NCI-H345 treated with DMSO at 0.1 percent for 48 hours (cell line): Measurements from ENCODE around the gene BCAN.
A peak's percentile ranks its signal among the peaks of the same experiment; 100 is the strongest.
"Not testable (repeated sequence)": the region's sequence is repeated elsewhere in the genome, so short reads cannot be mapped to it uniquely, and the experiment has no call there.

ENCODE experiments used
- DNase-seq: peaks from one replicate; lab custom pipeline; 2025; ENCODE audit not compliant: unreplicated experiment; lab: John Stamatoyannopoulos, UW

BCAN gene, protein sequence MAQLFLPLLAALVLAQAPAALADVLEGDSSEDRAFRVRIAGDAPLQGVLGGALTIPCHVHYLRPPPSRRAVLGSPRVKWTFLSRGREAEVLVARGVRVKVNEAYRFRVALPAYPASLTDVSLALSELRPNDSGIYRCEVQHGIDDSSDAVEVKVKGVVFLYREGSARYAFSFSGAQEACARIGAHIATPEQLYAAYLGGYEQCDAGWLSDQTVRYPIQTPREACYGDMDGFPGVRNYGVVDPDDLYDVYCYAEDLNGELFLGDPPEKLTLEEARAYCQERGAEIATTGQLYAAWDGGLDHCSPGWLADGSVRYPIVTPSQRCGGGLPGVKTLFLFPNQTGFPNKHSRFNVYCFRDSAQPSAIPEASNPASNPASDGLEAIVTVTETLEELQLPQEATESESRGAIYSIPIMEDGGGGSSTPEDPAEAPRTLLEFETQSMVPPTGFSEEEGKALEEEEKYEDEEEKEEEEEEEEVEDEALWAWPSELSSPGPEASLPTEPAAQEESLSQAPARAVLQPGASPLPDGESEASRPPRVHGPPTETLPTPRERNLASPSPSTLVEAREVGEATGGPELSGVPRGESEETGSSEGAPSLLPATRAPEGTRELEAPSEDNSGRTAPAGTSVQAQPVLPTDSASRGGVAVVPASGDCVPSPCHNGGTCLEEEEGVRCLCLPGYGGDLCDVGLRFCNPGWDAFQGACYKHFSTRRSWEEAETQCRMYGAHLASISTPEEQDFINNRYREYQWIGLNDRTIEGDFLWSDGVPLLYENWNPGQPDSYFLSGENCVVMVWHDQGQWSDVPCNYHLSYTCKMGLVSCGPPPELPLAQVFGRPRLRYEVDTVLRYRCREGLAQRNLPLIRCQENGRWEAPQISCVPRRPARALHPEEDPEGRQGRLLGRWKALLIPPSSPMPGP

DNA sequence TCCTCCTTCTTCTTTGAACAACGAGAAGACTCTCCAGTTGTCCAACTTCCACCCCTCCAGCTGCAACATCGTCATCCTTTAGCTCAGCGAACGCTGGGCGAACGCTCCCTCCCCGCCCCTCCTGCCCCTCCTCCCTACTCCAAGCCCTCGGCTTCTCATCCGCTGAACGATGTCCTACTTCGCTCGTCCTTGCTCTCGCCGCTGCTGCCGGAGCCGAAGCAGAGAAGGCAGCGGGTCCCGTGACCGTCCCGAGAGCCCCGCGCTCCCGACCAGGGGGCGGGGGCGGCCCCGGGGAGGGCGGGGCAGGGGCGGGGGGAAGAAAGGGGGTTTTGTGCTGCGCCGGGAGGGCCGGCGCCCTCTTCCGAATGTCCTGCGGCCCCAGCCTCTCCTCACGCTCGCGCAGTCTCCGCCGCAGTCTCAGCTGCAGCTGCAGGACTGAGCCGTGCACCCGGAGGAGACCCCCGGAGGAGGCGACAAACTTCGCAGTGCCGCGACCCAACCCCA is at the start of gene BCAN:
TSS of gene BCAN (plus strand) at position 357 of the 504 bp plus-strand sequence. CDS start 3,938 bp downstream, outside the sequence.
- DNase-seq: no peak

DNA sequence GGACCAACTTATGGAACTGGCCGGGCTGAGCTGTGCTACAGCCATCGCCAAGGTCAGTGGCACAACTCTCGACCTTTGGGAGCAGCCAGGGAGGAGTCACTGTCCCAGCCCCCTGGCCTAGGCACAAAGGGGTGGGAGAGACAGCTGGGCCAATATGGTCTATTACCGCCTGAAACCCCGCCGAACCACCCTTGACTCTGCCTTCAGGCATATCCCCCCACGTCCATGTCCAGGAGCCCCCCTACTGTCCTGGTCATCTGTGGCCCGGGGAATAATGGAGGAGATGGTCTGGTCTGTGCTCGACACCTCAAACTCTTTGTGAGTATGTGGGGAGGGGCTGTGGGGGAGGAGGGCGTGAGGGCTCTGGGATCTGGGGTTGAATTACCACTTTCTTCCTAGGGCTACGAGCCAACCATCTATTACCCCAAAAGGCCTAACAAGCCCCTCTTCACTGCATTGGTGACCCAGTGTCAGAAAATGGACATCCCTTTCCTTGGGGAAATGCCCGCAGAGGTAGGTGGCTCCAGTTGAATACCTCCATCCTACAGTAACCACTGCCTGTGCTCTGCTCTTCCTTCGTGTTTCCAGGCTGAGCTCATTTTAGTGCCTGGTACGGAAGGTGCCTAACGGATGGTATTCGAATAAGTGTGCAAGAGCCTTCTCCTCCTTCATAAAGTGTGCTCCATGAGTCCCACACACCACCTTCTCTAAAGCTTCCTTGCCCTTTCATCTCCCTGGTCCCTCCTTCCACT is 49.6 kb upstream of the BCAN start:
- DNase-seq: no peak

DNA sequence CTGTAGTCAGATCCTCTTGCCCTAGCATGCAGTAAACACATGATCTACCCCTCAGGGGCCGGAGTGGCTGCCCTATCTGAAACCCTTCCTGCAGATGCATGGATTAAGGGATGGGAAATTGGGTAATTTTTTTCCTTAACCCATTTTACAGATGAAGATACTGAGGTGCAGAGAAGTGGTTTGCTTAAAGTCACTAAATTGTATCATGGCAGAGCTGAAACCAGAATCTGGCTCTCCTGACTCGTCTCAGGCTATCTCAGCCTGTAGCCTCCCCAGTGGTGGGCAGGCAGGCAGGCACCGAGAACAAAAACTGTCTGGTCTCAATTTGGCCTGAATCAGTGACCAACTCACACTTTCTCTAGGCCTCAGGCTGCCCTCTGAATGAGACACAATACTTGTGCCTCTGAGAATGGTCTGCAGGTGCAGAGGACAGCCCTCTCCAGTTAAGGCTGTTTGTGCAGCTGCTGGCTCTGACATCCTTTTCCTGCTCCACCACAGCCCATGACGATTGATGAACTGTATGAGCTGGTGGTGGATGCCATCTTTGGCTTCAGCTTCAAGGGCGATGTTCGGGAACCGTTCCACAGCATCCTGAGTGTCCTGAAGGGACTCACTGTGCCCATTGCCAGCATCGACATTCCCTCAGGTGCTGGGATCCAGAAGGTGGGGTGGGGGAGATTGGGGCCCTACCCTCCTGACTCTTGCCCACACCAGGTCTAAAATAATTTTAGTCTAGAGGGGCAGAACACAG is 48.8 kb upstream of the BCAN start:
- no peak for DNase-seq

DNA sequence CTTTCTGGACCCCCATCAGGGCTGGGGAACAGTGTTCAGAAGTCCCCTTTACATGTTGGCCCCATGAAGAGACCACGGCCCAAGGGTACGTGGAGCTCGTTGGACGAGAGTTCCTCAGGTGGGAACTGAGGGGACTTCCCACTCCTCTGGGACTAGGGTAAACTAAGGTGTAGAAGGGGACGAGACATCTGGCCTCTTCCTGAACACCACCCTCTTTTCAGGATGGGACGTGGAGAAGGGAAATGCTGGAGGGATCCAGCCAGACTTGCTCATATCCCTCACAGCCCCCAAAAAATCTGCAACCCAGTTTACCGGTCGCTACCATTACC is 48.3 kb upstream of the BCAN start:
- no peak for DNase-seq

DNA sequence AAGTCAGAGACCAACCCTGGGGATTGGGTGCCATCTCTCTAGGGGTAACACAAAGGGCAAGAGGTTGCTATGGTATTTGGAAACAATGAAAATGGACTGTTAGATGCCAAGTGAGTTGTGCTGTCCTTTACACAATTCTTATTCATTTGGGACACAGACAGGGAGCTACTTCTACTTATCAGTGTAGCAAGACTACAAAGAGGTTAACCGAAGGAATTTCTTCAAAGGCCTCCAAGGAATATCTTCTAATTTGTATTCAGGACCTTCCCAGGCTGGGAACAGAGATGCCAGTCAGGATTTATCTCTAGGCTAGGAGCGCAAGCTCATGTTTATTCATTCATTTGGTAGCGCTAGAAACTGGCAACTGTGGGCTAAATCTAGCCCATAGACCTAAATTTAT is 47.7 kb upstream of the BCAN start:
- no peak for DNase-seq

DNA sequence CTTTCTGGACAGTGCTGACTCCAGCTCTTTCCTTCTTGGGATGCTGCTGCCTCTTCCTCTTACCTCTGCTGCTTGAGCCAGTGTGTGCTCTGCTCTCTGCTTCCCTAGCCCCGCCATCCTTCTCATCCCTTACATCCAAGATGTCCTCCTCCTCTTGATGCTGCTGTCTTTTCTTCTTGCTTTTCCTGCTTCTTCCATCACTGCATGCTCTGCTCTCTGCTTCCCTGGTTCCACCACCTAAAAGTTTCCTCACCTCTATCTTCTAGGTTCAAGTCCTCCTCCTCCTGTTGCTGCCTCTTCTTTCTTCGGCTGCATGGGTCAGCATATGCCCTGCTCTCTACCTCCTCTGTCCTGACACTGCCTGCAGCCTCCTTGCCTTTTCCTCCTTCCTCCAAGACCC is 46.9 kb upstream of the BCAN start:
- DNase-seq: no peak

DNA sequence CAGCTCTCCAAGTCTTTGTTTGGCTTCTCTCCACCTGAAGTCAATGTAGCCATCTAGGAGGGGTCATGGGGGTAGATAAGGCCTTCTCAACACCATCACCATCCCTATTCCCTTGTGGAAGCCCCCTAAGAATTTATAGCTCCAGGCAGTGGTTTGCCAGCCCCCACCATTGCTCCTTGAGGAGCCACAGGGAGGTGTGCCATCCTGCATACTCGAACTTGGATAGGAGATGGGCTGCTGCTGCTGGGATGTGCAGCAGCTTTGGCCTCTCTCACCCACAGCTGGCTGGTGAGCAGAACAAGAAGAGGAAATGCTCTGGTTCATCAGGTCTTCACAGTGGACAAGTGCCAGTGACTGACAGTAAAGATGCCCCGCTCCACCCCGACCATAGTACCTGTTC is 45.5 kb upstream of the BCAN start:
- no peak for DNase-seq

DNA sequence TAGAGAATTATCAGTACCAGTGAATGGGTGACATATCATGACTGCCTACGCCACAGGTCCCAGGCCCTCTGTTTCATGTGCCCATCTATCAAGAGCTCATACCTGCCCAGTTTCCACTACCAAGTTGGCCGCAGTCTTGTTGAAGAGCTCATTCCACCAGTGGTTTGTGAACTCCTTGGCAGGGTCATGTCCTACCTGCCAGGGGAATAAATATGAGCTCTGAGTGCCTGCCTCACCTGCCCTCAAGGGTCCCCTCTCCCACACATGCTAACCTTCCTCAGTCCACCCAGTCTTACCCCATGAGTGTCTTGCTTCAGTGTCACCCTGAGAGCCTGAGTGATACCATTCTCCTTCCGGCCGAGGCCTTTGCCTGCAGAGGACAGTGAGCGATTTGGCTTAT is 43.8 kb upstream of the BCAN start:
- no peak for DNase-seq

DNA sequence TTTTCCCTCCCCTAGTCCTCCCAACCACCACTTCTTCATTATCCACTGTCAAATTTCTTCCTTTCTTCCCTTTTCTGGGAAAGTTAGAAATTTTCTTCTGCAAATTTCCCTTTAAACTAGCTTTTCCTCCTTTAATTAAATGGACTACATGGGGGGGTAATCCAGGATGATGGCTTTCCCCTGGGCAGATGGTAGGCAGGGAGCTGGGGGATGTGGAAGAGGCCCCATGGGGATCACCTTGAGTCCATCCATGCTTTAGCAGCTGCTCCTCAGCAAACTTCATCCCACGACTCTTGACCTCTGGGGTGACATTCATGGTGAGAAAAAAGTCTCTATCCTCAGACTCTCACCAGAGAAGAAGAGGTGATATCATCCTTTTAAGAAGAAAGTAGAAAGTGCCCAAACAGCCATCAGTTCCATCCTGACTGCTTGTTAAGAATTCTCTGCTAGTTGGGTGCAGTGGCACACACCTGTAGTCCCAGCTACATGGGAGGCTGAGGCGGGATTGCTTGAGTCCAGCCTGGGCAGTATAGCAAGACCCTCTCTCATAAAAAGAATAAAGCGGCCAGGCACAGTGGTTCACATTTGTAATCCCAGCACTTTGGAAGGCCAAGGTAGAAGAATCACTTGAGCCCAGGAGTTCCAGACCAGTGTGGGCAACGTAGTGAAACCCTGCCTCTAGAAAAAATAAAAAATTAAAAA is 43.0 kb upstream of the BCAN start:
- DNase-seq: no peak

DNA sequence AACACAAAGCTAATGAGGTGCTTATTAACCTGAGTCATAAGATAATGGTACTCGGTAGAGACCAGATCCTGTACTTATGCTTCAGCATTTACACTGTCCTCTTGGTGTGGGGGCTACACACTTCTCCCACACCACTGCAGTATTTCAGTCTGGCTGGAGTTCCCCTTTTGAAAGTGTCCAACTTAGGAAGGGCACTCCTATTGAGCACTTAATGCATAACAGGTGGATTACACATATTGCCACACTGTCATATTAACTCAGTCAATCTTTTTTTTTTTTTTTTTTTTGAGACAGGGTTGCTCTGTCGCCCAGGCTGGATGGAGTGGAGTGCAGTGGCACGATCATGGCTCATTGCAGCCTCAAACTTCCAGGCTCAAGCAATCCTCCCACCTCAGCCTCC is 42.1 kb upstream of the BCAN start:
- DNase-seq: no peak

DNA sequence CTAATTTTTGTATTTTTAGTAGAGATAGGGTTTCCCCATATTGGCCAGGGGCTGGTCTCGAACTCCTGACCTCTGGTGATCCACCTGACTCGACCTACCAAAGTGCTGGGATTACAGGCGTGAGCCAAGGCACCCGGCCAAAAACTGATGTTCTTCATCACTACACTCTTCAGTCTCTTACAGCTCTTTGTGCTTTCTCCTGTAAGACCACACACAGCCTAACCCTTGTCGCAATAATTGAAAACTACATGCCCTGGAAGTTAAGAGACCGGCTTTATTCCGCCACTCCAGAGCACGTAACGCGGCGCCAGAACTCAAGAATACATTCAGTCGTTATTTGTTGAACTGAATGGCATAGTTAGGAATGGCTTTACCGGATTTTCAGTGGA is 41.2 kb upstream of the BCAN start:
- DNase-seq: no peak

DNA sequence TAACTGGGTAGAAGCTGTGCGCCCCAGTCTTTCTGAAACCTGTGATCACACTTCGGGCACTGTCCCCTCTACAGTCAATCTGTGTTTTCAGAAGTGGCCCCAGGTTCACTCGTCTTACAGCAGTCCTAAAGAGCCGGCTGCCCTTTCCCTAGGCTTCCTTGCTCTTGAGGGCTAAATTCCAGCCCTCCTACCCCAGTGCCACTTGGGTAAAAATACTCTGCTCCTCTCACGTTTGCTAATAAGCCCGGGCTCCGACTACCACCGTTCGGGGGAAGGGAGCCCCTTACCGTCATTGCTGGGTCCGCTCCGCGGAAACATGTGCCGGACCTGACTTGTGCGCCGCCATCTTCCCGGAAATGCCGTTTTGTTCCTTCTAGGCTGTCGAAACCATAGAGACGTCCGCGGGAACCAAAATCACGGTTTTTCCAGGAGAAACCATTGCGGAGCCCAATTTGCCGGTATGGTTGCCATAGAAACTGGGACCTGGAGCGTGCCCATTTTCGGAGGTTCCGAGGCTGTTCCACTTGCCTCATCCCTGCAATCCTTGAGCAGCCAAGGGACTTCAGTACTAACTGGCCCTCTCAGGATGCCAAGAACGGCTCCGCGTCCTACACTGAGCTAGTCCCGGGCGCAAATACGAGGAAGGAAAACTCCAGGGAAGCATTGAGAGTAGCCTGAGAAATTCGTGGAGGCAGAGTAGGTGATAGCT is 40.6 kb upstream of the BCAN start, which contains the start of gene GPATCH4:
TSS of gene GPATCH4 (minus strand) at position 358 of the 709 bp plus-strand sequence.
- DNase-seq: peak; percentile 80

DNA sequence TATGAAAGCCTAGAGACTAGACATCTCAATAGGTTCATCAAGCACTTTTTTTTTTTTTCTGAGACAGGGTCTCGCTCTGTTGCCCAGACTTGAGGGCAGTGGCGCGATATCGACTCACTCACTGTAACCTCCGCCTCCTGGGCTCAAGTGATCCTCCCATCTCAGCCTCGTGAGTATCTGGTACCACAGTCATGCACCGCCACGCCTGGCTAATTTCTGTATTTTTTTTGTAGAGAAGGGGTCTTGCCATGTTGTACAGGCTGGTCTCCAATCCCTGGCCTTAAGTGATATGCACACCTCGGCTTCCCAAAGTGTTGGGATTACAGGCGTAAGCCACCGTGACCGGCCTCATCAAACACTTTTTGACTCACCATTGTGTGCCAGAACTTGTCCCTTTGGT is 40.0 kb upstream of the BCAN start:
- DNase-seq: no peak

DNA sequence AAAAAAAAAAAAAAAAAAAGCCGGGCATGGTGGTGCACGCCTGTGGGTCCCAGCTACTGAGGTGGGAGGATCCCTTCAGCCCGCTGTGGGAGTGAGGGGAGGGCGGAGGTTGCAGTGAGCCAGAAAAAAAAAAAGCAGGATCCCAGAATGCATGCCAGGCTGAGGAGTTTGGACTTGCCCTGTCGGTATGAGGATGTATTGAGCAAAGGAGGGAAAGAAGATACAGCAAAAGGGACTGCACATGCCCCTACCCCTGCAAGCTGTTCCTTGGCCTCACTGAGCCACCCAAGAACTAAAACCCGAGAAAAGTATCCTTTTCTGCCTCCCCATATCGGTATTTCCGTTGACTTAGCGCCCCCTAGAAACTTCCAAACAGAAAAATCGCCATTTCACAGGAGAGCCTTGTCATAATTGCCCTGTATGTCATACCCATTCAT is 39.3 kb upstream of the BCAN start:
- DNase-seq: no peak

DNA sequence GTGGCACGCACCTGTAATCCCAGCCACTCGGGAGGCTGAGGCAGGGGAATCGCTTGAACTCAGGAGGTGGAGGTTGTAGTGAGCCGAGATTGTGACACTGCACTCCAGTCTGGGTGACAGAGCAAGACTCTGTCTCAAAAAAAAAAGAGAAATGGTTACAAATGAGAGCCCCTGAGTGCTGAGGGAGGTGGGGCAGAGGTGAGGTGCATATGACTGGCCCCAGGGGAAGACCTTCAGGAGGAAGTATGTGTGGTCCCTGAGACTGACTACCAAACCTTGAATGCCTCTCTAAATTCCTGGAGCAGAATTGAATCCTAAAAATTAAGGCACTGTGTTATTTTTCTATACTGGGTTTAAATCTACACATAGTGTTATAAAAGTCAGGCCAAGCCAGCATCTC is 34.6 kb upstream of the BCAN start:
- not testable (repeated sequence) for DNase-seq

DNA sequence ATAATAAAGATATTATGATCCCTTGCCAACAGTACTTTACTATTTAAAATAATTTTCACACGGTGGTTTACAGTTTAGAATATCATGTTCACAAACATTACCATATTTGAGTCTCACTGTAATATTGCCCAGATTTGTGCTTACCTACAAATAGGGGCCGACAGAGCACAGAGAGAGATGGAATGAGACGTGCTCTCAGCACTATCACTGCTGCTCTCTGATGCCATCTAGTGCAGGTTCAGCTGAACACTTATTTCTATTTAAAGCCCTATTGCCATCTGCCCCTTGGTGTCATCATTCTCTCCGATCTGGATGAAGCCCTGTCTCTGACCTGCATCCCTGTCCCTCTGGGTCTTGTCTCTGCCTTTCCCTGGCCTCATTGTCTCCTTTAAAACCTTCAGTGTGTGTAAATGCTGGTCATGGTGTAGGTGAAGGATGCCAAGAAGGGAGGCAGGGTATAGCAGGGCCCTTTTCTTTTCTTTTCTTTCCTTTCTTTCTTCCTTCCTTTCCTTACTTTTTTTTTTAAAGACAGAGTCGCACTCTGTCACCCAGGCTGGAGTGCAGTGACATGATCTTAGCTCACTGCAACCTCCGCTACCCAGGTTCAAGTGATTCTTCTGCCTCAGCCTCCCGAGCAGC is 33.8 kb upstream of the BCAN start:
- DNase-seq: peak; percentile 67

DNA sequence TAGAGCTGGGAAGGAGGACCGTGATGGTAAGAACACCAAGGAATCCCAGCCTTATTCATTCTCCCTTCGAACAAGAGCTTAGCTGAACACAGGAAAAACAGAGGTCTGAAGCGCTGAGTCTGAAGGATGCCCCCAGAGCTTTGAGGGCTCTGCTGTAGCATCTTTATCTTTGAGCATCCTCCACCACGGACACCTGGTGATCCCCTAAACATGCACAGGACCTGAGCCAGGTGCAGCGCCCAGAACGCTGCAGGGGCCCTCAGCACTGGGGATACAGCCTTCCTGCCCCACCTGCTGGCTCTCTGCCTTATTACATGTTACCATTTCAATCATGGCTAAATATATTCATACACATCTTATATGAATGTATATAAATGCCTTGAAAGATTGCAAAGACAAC is 32.9 kb upstream of the BCAN start:
- DNase-seq: peak; percentile 68

DNA sequence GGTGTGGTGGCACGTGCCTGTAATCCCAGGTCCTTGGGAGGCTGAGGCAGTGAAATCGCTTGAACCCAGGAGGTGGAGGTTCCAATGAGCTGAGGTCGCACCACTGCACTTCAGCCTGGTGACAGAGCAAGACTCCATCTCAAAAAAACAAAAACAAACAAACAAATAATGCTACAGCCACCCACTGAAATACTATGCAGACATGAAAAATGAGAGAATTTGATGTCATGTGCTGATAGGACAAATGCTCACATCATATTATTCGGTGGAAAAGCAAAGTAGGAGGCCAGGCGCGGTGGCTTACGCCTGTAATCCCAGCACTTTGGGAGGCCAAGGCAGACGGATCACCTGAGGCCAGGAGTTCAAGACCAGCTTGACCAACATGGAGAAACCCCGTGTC is 31.8 kb upstream of the BCAN start:
- DNase-seq: not testable (repeated sequence)

DNA sequence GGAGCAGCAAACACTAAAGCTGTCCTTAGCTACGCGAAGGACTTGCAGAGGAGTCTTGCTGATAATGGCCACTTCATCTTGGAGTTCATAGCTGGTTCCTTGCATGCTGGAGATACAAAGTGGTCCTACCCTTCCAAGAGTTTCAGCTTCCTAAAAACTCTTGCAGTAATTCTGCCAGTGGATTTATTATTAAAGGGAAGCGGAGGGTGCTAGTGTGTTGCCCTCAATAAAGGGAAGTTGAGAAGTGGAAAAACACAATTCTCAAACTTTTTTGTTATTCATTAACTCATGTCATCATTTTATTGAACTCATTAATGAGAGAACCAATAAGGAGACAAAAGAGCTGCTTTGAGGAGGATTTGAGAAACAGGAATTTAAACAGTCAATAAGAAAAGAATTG is 29.3 kb upstream of the BCAN start:
- no peak for DNase-seq
